Fibroblast of pulmonary artery (primary cell): Measurements from ENCODE around the gene SEC23IP.
"Not testable (repeated sequence)": the region's sequence is repeated elsewhere in the genome, so short reads cannot be mapped to it uniquely, and the experiment has no call there.

Source experiments
- DNase-seq: peaks from one replicate; pipeline ENCODE4 v3.0.0-alpha.2; 2010; ENCODE audit warnings: low read depth
- H3K4me3 ChIP-seq: replicated peaks from 2 replicates; pipeline ENCODE4 v1.5.1; 2011; ENCODE audit warnings: low read depth, mild to moderate bottlenecking, control low read depth, low read length, moderate library complexity
- TF ChIP-seq, protein P1 (sequence below): IDR thresholded peaks from 2 replicates; pipeline ENCODE4 v1.5.1; 2011; ENCODE audit warnings: mild to moderate bottlenecking, control low read depth, low read length, inconsistent platforms; ENCODE audit errors: missing control alignments

The SEC23IP gene

DNA sequence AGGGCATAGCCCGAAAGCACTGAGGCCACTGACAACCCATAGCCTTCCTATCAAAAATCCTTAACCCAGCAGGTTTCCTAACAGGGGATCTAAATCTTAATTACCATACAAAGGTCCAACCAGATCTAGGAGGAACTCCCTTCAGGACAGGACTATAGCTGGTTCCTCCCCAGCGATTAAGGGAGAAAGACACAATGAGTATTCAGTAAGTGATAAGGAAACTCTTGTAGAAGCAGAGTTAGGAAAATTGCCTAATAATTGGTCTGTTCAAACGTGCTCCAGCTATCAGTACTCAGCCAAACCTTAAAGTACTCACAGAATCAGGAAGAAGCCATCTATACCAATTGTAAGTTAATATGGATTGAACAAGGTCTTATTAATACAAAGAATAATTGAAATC is 3.3 kb upstream of the SEC23IP start:
- not testable (repeated sequence) for DNase-seq, H3K4me3 ChIP-seq

DNA sequence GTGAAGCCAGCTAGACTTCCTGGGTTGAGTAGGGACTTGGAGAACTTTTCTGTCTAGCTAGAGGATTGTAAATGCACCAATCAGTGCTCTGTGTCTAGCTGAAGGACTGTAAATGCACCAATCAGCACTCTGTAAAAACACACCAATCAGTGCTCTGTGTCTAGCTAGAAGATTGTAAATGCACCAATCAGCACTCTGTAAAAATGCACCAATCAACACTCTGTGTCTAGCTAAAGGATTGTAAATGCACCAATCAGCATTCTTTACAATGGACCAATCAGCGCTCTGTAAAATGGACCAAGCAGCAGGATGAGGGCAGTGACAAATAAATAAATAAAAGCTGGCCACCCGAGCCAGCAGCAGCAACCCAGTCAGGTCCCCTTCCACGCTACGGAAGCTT is 2.2 kb upstream of the SEC23IP start:
- H3K4me3 ChIP-seq, DNase-seq: not testable (repeated sequence)

DNA sequence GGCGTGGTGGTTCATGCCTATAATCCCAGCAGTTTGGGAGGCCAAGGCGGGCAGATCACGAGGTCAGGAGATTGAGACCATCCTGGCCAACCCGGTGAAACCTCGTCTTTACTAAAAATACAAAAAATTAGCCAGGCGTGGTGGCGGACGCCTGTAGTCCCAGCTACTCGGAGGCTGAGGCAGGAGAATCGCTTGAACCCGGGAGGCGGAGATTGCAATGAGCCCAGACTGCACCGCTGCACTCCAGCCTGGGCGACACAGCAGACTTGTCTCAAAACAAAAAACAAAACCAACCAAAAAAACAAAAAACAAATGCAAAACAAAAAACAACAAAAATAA is 712 bp upstream of the SEC23IP start:
- not testable (repeated sequence) for DNase-seq
- peak overlapping the region; percentile 94 for H3K4me3 ChIP-seq

DNA sequence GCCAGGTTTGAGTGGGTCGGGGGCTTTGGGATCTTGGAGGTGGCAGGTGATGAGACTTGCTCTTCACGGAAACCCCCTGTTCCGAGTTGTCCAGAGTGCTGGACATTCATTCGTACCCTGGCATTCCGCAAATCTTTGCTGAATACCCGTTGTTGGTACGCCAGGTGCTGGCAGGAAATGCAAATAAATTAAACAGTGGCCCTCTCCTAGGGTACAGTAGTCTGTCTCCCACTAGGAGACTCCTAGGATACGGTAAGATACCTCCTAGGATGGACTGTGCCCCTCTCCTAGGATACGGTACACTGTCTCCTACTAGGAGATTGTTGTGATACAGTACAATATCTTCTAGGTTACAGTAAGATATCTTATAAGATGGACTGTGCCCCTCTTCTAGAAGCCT is 544 bp downstream of the SEC23IP start:
- TF ChIP-seq, protein P1, sequence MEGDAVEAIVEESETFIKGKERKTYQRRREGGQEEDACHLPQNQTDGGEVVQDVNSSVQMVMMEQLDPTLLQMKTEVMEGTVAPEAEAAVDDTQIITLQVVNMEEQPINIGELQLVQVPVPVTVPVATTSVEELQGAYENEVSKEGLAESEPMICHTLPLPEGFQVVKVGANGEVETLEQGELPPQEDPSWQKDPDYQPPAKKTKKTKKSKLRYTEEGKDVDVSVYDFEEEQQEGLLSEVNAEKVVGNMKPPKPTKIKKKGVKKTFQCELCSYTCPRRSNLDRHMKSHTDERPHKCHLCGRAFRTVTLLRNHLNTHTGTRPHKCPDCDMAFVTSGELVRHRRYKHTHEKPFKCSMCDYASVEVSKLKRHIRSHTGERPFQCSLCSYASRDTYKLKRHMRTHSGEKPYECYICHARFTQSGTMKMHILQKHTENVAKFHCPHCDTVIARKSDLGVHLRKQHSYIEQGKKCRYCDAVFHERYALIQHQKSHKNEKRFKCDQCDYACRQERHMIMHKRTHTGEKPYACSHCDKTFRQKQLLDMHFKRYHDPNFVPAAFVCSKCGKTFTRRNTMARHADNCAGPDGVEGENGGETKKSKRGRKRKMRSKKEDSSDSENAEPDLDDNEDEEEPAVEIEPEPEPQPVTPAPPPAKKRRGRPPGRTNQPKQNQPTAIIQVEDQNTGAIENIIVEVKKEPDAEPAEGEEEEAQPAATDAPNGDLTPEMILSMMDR, result no peak
- H3K4me3 ChIP-seq, result peak overlapping the region; percentile 94
- DNase-seq, result no peak

DNA sequence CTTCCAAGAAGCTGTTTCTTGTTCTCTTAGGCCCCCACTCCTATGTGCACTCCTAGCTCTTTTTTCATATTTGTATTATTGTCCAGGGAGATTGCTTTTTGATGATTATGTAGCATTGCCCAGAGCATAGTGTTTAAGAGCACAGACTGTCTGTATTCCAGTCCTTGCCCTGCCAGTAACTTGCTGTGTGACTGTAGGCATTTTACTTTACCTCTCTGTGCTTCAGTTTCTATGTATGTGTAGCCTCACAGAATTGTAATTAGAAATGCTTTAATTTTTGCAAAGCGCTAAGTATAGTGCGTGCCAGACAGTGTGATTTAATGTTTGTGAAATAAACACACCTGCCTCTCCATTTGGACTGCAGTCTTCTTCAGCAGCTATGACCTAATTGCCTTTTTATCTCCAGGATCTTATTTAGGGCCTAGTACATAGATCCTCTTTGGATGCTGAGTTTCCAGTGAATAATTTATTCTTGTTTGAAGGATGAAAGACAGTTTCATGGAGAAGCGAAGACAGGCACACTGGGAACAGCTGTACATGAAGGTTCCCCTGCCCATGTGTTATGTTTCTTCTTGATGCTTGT is 1.4 kb downstream of the SEC23IP start:
- TF ChIP-seq, protein P1, result no peak
- no peak for DNase-seq
- H3K4me3 ChIP-seq, result peak overlapping the region; percentile 94

DNA sequence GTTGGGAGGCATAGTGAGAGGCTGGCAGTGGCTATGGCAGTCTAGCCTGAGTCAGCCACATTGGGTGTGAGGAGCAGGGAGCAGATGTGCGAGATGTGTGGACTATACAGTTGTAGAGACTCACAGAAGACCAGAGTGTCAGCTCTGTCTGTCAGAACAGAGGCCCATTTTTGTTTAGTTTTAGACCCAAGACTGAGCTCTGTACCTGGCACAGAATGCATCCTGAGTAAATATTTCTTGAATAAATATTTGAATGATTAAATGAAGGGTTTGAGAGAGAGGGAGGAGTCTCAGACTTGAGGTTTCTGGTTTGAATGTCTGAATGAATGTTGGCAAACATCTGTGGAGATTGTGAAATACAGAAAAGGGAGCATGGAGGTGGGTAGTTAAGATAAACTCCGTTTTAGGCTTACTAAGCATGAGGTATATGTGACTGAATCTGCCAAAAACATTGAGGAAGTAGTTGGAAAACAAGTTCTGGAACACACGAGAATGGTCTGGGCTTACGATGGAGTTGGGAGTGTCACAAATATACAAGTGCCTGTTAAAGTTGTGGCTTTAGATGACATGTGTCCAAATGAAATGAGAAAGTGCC is 3.6 kb downstream of the SEC23IP start:
- no peak overlapping the region for H3K4me3 ChIP-seq
- peak; percentile 91 for DNase-seq
- TF ChIP-seq, protein P1, result no peak

DNA sequence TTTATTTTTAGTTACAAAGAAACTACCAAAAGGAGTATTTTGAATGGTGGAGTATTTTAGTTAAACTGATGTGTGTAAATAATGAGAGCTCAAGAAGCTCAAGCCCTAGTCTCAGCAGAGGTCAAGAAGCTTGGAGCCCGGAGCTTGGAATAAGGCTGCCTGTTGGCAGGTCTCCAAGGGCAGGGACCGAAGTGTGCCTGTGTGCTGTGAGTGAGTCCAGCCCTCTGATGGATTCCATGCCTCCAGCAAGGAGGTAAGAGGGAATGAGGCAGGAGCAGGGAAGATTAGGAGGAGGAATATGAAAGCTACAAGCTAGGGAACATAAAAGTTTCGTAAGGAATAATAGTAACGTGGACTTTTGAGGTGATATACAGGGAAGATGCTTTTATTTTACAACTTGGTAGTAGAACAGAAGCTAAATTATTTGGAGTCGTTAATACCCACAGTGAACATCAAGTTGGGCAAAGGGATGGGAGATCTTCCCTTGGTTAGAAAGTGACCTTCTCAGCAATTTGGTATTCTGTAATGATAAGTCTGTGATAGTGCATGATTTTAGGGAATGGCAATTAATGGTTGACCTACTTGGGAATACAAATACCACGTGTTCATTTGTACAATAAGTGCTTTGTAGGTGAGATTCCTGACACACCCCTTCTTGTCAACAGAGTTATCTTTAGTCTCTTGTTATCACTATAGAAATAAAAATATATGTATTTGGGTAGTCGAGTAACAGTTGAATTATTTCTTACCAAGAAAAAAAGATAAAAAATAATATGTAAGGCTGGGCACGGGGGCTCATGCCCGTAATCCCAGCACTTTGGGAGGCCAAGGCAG is 4.6 kb downstream of the SEC23IP start:
- peak; percentile 49 for DNase-seq
- TF ChIP-seq, protein P1, result no peak
- H3K4me3 ChIP-seq, result peak overlapping the region; percentile 2

DNA sequence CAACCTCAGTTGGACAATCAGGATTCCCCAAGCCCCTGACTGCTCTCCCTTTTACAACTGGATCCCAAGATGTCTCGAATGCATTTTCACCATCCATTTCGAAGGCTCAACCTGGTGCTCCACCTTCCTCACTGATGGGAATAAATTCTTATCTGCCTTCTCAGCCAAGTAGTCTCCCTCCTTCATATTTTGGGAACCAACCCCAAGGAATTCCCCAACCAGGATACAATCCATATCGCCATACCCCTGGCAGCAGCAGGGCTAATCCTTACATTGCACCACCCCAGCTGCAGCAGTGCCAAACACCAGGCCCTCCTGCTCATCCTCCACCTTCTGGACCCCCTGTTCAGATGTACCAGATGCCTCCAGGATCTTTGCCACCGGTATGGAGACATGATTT is 6.0 kb downstream of the SEC23IP start:
- TF ChIP-seq, protein P1, result no peak
- DNase-seq, result no peak
- H3K4me3 ChIP-seq, result no peak overlapping the region
